ENCODE measurements around the gene NPIPA7.
"Not testable (repeated sequence)": the region's sequence is repeated elsewhere in the genome, so short reads cannot be mapped to it uniquely, and the experiment has no call there.

The NPIPA7 gene

GRCh38 chr16:16378840-16379239 is at the start of gene NPIPA7:
NPIPA7 (plus strand) TSS chr16:16379140; CDS start chr16:16379245, 105 bp downstream.
- intact Hi-C loops (cut with DNase I); DNase-seq: not testable (repeated sequence)

DNA sequence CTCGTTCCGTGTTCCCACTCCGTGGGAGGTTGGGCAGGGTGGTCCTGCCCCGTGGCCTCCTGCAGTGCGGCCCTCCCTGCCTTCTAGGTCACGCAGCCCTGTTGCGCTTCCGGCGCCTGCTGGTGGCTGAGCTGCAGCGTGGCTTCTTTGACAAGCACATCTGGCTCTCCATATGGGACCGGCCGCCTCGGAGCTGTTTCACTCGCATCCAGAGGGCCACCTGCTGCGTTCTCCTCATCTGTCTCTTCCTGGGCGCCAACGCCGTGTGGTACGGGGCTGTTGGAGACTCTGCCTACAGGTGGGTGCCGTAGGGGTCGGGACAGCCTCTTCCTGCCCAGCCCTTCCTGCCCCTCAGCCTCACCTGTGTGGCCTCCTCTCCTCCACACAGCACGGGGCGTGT is 47.5 kb upstream of the NPIPA7 start:
- peak in 5 of 10 donors; percentile 0 to 45 (median 24) for DNase-seq
- intact Hi-C loops (cut with DNase I) = not testable (repeated sequence)

DNA sequence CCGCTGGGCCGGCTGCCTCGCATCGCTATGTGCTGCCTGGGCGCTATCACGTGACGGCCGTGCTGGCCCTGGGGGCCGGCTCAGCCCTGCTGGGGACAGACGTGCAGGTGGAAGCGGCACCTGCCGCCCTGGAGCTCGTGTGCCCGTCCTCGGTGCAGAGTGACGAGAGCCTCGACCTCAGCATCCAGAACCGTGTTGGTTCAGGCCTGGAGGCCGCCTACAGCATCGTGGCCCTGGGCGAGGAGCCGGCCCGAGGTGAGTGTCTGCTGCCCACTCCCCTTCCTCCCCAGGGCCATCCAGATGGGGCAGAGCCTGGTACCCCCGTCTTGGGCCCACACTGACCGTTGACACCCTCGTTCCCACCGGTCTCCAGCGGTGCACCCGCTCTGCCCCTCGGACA is 21.4 kb upstream of the NPIPA7 start:
- DNase-seq = peak in 1 of 10 donors; percentile 32
- intact Hi-C loops (cut with DNase I) = not testable (repeated sequence)

- intact Hi-C loops (cut with DNase I) = not testable (repeated sequence)
- peak in 2 of 10 donors; percentile 18 to 56 for DNase-seq
These were observed 20.2 kb upstream of the NPIPA7 start for GRCh38 chr16:16358539-16359240.

DNA sequence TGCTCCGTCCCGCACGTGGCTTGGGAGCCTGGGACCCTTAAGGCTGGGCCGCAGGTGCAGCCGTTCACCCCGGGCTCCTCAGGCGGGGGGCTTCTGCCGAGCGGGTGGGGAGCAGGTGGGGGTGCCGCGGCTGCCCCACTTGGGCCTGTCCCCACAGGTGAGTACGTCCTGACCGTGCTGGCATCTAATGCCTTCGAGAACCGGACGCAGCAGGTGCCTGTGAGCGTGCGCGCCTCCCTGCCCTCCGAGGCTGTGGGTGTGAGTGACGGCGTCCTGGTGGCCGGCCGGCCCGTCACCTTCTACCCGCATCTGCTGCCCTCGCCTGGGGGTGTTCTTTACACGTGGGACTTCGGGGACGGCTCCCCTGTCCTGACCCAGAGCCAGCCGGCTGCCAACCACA is 15.3 kb upstream of the NPIPA7 start:
- DNase-seq = peak in 3 of 10 donors; percentile 7 to 22 (median 10)
- intact Hi-C loops (cut with DNase I) = not testable (repeated sequence)

DNA sequence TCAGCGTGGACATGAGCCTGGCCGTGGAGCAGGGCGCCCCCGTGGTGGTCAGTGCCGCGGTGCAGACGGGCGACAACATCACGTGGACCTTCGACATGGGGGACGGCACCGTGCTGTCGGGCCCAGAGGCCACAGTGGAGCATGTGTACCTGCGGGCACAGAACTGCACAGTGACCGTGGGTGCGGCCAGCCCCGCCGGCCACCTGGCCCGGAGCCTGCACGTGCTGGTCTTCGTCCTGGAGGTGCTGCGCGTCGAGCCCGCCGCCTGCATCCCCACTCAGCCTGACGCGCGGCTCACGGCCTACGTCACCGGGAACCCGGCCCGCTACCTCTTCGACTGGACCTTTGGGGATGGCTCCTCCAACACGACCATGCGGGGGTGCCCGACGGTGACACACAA is 14.8 kb upstream of the NPIPA7 start:
- DNase-seq; intact Hi-C loops (cut with DNase I): not testable (repeated sequence)

- peak in 2 of 10 donors; percentile 15 to 34 for DNase-seq
- intact Hi-C loops (cut with DNase I) = not testable (repeated sequence)
These were observed 14.2 kb upstream of the NPIPA7 start for GRCh38 chr16:16364701-16365100.

- peak in 4 of 10 donors; percentile 4 to 74 (median 37) for DNase-seq
- intact Hi-C loops (cut with DNase I) = not testable (repeated sequence)
These were observed 13.6 kb upstream of the NPIPA7 start for GRCh38 chr16:16365319-16365718.

DNA sequence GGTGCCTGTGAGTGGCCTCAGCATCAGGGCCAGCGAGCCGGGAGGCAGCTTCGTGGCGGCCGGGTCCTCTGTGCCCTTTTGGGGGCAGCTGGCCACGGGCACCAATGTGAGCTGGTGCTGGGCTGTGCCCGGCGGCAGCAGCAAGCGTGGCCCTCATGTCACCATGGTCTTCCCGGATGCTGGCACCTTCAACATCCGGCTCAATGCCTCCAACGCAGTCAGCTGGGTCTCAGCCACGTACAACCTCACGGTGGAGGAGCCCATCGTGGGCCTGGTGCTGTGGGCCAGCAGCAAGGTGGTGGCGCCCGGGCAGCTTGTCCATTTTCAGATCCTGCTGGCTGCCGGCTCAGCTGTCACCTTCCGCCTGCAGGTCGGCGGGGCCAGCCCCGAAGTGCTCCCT is 13.1 kb upstream of the NPIPA7 start:
- intact Hi-C loops (cut with DNase I) = not testable (repeated sequence)
- peak in 3 of 10 donors; percentile 7 to 34 (median 15) for DNase-seq

DNA sequence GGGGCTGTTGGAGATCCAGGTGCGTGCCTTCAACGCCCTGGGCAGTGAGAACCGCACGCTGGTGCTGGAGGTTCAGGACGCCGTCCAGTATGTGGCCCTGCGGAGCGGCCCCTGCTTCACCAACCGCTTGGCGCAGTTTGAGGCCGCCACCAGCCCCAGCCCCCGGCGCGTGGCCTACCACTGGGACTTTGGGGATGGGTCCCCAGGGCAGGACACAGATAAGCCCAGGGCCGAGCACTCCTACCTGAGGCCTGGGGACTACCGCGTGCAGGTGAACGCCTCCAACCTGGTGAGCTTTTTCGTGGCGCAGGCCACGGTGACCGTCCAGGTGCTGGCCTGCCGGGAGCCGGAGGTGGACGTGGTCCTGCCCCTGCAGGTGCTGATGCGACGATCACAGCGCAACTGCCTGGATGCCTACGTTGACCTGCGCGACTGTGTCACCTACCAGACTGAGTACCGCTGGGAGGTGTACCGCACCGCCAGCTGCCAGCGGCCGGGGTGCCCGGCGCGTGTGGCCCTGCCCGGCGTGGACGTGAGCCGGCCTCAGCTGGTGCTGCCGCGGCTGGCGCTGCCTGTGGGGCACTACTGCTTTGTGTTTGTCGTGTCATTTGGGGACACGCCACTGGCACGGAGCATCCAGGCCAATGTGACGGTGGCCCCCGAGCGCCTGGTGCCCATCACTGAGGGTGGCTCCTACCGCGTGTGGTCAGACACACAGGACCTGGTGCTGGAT is 12.2 kb upstream of the NPIPA7 start:
- intact Hi-C loops (cut with DNase I) = not testable (repeated sequence)
- peak in 4 of 10 donors; percentile 12 to 78 (median 37) for DNase-seq

- DNase-seq; intact Hi-C loops (cut with DNase I): not testable (repeated sequence)
These were observed 11.7 kb upstream of the NPIPA7 start for GRCh38 chr16:16367285-16367628.

DNA sequence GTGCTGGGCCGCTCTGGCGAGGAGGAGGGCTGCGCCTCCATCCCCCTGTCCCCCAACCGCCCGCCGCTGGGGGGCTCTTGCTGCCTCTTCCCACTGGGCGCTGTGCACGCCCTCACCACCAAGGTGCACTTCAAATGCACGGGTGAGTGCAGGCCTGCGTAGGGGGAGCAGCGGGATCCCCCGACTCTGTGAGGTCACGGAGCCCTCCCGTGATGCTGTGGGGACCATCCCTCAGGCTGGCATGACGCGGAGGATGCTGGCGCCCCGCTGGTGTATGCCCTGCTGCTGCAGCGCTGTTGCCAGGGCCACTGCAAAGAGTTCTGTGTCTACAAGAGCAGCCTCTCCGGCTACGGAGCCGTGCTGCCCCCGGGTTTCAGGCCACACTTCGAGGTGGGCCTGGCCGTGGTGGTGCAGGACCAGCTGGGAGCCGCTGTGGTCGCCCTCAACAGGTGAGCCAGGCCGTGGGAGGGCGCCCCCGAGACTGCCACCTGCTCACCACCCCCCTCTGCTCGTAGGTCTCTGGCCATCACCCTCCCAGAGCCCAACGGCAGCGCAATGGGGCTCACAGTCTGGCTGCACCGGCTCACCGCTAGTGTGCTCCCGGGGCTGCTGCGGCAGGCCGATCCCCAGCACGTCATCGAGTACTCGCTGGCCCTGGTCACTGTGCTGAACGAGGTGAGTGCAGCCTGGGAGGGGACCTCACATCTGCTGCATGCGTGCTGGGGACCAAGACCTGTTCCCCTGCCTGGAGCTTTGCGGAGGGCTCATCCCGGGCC is 9.7 kb upstream of the NPIPA7 start:
- DNase-seq = peak in 4 of 10 donors; percentile 4 to 75 (median 38)
- intact Hi-C loops (cut with DNase I) = not testable (repeated sequence)

GRCh38 chr16:16371136-16371735 is 7.7 kb upstream of the NPIPA7 start:
- DNase-seq = peak in 4 of 10 donors; percentile 8 to 48 (median 42)
- intact Hi-C loops (cut with DNase I) = not testable (repeated sequence)

DNA sequence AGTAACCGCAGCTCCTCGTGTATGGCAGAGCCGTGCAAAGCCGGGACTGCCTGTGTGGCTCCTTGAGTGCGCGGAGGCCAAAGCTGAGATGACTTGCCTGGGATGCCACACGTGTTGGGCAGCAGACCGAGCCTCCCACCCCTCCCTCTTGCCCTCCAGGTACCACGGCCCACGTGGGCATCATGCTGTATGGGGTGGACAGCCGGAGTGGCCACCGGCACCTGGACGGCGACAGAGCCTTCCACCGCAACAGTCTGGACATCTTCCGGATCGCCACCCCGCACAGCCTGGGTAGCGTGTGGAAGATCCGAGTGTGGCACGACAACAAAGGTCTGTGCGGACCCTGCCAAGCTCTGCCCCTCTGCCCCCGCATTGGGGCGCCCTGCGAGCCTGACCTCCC is 4.7 kb upstream of the NPIPA7 start:
- DNase-seq = peak in 3 of 10 donors; percentile 20 to 64 (median 55)
- intact Hi-C loops (cut with DNase I) = not testable (repeated sequence)

- intact Hi-C loops (cut with DNase I) = not testable (repeated sequence)
These were observed 20.7 kb downstream of the NPIPA7 start for GRCh38 chr16:16399685-16400084.

DNA sequence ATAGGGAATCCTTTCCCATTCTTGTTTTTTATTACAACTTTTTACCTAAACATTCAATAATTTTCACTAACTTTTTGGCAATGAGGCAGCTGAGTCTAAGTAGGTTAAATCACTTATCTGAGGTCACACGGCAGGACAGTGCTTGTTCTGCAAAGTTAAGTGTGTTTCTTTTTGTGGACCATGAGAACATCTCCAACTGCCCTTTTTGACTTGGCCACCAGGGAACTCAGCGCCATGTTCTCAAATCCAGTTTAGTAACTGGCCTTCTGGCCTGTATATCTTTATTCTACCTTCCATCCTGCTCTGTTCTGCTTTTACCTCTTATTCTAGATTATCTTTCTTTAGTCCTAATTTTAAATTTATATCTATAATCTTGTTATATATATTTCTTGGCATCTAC is 23.4 kb downstream of the NPIPA7 start:
- DNase-seq; intact Hi-C loops (cut with DNase I): not testable (repeated sequence)

More at GRCh38 chr16:16399685-16400084, 20.7 kb downstream of the NPIPA7 start:
- DNase-seq = not testable (repeated sequence)

DNA sequence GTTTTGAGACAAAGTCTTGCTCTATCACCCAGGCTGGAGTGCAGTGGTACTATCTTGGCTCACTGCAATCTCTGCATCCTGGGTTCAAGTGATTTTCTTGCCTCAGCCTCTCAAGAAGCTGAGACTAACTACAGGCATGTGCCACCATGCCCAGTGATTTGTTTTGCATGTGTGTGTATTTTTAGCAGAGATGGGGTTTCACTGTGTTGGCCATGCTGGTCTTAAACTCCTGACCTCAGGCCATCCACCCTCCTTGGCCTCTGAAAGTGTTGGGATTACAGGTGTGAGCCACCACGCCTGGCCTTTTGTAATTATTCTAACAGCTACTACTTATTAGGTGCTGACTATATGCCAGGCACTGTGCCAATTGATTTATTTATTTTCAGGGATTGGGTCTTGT is 25.3 kb downstream of the NPIPA7 start:
- intact Hi-C loops (cut with DNase I) = not testable (repeated sequence)

GRCh38 chr16:16405421-16405820 is 26.5 kb downstream of the NPIPA7 start:
- intact Hi-C loops (cut with DNase I); DNase-seq: not testable (repeated sequence)

More for the DNA sequence above, 25.3 kb downstream of the NPIPA7 start:
- not testable (repeated sequence) for DNase-seq

- DNase-seq; intact Hi-C loops (cut with DNase I): not testable (repeated sequence)
These were observed 29.5 kb downstream of the NPIPA7 start for GRCh38 chr16:16408430-16408829.

GRCh38 chr16:16413773-16414172 is 34.8 kb downstream of the NPIPA7 start:
- intact Hi-C loops (cut with DNase I); DNase-seq: not testable (repeated sequence)
